Ishikawa (cell line): Measurements from ENCODE around the gene MEGF11.

ENCODE experiments used
- CEBPB ChIP-seq: IDR thresholded peaks from 2 replicates; pipeline ENCODE4 v1.6.1; 2012
- CREB1 ChIP-seq: IDR thresholded peaks from 2 replicates; pipeline ENCODE4 v1.6.1; 2012; ENCODE audit warnings: low read depth
- EGR1 ChIP-seq: IDR thresholded peaks from 2 replicates; pipeline ENCODE4 v1.6.1; 2012
- EP300 ChIP-seq: IDR thresholded peaks from 2 replicates; pipeline ENCODE4 v1.6.1; 2012; ENCODE audit warnings: borderline replicate concordance
- FOXM1 ChIP-seq: IDR thresholded peaks from 2 replicates; pipeline ENCODE4 v1.6.1; 2012; ENCODE audit warnings: low read depth, borderline replicate concordance
- MAX ChIP-seq: IDR thresholded peaks from 2 replicates; pipeline ENCODE4 v1.6.1; 2012
- NFIC ChIP-seq: IDR thresholded peaks from 2 replicates; pipeline ENCODE4 v1.6.1; 2012
- RAD21 ChIP-seq: IDR thresholded peaks from 2 replicates; pipeline ENCODE4 v1.6.1; 2012; ENCODE audit warnings: low read depth
- TAF1 ChIP-seq: IDR thresholded peaks from 2 replicates; pipeline ENCODE4 v1.6.1; 2012; ENCODE audit warnings: low read depth, mild to moderate bottlenecking
- TCF12 ChIP-seq: IDR thresholded peaks from 2 replicates; pipeline ENCODE4 v1.6.1; 2012; ENCODE audit warnings: low read depth
- USF1 ChIP-seq: IDR thresholded peaks from 2 replicates; pipeline ENCODE4 v1.6.1; 2012
- TF ChIP-seq, protein P1 (sequence below): IDR thresholded peaks from 2 replicates; pipeline ENCODE4 v1.6.1; 2012; ENCODE audit warnings: low read depth, mild to moderate bottlenecking

GRCh38 chr15:66092053-66093016 is 161.2 kb downstream of the MEGF11 start:
- TF ChIP-seq FOXM1 (no peak), CREB1 (no peak), NFIC (no peak), CEBPB (no peak), TCF12 (no peak), EP300 (no peak), TAF1 (no peak), MAX (no peak), RAD21 (no peak), EGR1 (no peak), USF1 (no peak)
- TF ChIP-seq, protein P1, sequence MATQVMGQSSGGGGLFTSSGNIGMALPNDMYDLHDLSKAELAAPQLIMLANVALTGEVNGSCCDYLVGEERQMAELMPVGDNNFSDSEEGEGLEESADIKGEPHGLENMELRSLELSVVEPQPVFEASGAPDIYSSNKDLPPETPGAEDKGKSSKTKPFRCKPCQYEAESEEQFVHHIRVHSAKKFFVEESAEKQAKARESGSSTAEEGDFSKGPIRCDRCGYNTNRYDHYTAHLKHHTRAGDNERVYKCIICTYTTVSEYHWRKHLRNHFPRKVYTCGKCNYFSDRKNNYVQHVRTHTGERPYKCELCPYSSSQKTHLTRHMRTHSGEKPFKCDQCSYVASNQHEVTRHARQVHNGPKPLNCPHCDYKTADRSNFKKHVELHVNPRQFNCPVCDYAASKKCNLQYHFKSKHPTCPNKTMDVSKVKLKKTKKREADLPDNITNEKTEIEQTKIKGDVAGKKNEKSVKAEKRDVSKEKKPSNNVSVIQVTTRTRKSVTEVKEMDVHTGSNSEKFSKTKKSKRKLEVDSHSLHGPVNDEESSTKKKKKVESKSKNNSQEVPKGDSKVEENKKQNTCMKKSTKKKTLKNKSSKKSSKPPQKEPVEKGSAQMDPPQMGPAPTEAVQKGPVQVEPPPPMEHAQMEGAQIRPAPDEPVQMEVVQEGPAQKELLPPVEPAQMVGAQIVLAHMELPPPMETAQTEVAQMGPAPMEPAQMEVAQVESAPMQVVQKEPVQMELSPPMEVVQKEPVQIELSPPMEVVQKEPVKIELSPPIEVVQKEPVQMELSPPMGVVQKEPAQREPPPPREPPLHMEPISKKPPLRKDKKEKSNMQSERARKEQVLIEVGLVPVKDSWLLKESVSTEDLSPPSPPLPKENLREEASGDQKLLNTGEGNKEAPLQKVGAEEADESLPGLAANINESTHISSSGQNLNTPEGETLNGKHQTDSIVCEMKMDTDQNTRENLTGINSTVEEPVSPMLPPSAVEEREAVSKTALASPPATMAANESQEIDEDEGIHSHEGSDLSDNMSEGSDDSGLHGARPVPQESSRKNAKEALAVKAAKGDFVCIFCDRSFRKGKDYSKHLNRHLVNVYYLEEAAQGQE = no peak
